ENCODE measurements around the gene NPTX1. TPM values are rescaled to one million over a fixed set of nuclear protein-coding genes. Genes with fewer than 3 reads are reported as not detected.

Gene NPTX1
- total RNA-seq, 1 donor from 2014 or later, result 1.9 TPM

DNA sequence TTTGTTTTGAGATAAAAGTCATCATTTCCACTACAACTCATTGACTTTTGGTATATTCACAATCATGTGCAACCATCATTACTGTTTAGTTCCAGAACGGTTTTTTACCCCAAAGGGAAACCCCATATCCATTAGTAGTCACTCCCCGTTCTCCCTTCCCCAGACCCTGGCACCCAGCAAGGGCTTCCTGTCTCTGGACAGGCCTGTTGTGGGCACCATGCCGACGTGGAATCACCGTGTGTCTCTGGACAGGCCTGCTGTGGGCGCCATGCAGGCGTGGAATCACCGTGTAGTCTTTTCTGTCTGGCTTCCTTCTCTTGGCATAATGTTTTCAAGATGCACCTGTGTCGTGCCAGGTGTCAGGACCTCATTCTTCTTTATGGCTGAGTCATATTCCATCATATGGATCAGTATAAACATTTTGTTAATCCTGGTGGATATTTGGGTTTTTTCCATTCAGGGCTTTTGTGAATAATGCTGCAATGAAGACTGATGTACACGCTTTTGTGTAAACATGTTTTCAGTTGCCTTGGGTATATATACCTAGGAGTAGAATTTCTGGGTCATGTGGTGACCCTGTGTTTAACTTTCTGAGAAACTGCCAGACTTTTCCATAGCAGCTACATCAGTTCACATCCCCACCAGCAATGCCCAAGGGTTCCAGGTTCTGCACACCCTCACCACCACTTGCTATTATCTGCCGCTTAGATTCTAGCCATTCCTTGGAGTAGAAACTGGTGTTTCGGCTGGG is 42.3 kb downstream of the NPTX1 start:
- Mint-ChIP-seq H3K4me3 (no peak overlapping the region), H3K4me1 (no peaks in the 10 kb centered on the region), H3K27ac (ENCODE audit: unreplicated experiment) (no peak overlapping the region), H3K27me3 (ENCODE audit: low read depth) (peaks cover 7% of the 10 kb centered on the region), H3K9me3 (no peaks in the 10 kb centered on the region), H3K36me3 (ENCODE audit: low read depth) (no peaks in the 10 kb centered on the region)
- no peak for DNase-seq (ENCODE audit: low read depth, low spot score)
- TF ChIP-seq, protein P1, sequence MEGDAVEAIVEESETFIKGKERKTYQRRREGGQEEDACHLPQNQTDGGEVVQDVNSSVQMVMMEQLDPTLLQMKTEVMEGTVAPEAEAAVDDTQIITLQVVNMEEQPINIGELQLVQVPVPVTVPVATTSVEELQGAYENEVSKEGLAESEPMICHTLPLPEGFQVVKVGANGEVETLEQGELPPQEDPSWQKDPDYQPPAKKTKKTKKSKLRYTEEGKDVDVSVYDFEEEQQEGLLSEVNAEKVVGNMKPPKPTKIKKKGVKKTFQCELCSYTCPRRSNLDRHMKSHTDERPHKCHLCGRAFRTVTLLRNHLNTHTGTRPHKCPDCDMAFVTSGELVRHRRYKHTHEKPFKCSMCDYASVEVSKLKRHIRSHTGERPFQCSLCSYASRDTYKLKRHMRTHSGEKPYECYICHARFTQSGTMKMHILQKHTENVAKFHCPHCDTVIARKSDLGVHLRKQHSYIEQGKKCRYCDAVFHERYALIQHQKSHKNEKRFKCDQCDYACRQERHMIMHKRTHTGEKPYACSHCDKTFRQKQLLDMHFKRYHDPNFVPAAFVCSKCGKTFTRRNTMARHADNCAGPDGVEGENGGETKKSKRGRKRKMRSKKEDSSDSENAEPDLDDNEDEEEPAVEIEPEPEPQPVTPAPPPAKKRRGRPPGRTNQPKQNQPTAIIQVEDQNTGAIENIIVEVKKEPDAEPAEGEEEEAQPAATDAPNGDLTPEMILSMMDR (conservative IDR thresholded peaks at IDR 0.05), result no peak

DNA sequence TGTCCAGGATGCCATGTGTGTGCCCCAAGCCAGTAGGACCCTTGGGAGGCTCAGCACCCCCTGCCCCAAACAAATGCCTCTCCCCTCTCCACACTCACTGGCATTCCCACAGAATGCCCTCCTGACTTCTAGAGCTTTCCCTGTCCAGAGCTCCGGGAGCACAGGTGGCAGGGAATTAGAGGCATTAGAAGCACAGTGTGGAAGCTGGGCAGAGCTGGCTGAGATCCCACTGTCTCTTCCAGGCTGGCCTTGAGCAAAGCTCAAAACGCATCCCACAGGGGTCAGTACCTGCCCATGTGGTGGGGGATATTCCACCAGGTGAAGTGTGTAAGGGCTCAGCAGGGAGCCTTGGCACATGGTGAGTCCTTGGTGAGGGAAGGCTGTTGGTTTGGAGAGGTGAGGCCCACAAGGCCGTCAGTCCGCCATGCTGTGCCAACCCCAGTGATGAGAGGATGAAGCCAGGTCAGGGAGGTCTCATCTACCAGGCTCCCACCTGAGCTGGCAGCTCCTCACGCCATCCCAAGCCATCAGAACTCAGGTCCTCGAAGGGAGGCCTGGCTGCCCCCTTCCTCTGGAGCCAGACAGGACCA is 43.4 kb downstream of the NPTX1 start:
- H3K27me3 Mint-ChIP-seq (ENCODE audit: low read depth), result peaks cover 7% of the 10 kb centered on the region
- no peaks in the 10 kb centered on the region for H3K36me3 Mint-ChIP-seq (ENCODE audit: low read depth)
- H3K27ac Mint-ChIP-seq (ENCODE audit: unreplicated experiment), result no peak overlapping the region
- H3K4me3 Mint-ChIP-seq, result no peak overlapping the region
- no peaks in the 10 kb centered on the region for H3K9me3 Mint-ChIP-seq
- no peaks in the 10 kb centered on the region for H3K4me1 Mint-ChIP-seq
- DNase-seq (ENCODE audit: low read depth, low spot score), result no peak
- TF ChIP-seq, protein P1 (conservative IDR thresholded peaks at IDR 0.05), result no peak

DNA sequence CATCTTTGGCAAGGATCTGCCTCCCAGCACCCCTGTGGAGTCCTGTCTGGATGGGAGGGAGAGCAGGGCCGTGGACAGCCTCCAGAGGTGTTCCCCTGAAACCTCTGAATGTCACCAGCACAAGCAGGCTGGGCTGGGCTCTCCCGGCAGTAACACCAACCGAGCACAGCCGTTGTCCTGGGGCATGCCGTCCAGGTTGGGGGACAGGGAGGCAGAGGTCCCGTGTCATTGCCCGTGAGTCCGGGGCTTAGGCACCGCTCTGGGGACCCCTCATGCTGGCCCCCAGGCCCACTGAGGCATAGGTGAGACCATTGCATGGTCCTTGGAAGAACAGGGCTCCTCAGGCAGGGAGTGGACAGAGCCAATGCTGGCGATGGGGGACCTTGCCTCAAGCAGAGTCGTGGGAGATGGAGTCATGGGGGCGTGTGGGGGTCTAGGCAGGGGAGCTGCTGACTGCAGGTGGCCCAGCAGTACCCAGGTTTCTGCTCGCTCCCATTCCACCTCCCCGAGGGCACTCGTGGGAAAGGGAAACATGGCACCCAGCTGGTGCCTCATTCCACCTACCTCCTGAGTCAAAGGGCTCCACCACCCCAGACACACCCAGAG is 44.0 kb downstream of the NPTX1 start:
- Mint-ChIP-seq H3K36me3 (ENCODE audit: low read depth) (no peaks in the 10 kb centered on the region), H3K4me3 (no peak overlapping the region), H3K4me1 (no peaks in the 10 kb centered on the region), H3K27ac (ENCODE audit: unreplicated experiment) (no peak overlapping the region), H3K9me3 (no peaks in the 10 kb centered on the region), H3K27me3 (ENCODE audit: low read depth) (peaks cover 7% of the 10 kb centered on the region)
- TF ChIP-seq, protein P1 (conservative IDR thresholded peaks at IDR 0.05), result no peak
- no peak for DNase-seq (ENCODE audit: low read depth, low spot score)

DNA sequence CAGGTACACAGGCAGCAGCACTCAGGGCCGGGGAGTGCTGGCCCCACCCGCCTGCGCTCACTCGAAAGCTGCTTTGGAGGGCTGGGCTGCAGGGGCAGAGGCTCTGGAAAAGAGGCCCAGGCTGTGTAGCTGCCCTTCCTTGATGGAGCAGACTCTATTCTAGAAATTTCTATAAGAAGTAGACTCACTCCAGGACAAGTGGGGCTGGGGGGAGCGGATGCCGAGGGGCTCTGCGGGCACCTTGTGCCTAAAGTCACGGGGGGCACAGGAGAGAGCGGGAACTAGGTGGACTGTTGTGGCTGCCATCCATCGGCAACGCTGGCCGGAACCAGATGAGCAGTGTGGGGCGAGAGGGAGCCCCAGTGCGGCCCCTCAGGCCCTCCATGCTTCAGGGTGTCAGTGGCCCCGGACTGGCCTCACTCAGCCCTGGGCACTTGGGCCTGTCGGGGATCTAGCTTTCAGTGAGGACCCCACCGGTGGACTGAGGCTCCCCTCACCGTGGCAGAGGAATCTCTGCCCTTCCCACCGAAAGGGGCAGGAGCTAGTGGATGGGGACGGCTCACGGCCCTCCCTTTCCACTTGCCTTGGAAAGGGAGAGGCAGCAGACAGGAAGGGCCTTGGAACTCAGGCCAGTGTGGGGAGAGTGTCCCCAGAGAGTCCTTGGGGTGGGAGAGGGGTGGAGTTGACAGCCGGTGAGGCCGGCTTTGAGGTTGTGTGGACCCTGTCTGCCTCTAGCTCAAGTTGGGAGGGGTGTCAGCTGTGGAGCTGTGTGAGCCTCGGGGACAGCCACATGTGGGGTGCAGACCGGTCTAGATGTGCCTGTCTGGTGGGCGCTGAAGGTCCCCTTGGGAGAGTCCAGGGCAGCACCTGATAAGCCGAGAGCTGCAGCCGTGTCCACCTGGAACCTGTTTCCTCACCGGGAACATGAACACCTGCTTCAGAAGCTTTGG is 44.9 kb downstream of the NPTX1 start:
- Mint-ChIP-seq H3K9me3 (no peaks in the 10 kb centered on the region), H3K4me1 (no peaks in the 10 kb centered on the region), H3K36me3 (ENCODE audit: low read depth) (no peaks in the 10 kb centered on the region), H3K27ac (ENCODE audit: unreplicated experiment) (peak overlapping the region; percentile 27), H3K27me3 (ENCODE audit: low read depth) (peaks cover 4% of the 10 kb centered on the region), H3K4me3 (no peak overlapping the region)
- no peak for DNase-seq (ENCODE audit: low read depth, low spot score)
- TF ChIP-seq, protein P1 (conservative IDR thresholded peaks at IDR 0.05), result no peak
